Retinal pigment epithelial cell (primary cell): Measurements from ENCODE around the gene C19orf33.
"Not testable (repeated sequence)": the region's sequence is repeated elsewhere in the genome, so short reads cannot be mapped to it uniquely, and the experiment has no call there.

Experiments used
- DNase-seq: peaks from one replicate; pipeline ENCODE4 v3.0.0-alpha.2; 2010; ENCODE audit warnings: low read depth
- H3K4me3 ChIP-seq: 2 replicates; pipeline ENCODE4 v1.5.1; 2011; ENCODE audit warnings: mild to moderate bottlenecking, low read length, control low read depth, moderate library complexity
- CTCF ChIP-seq: conservative IDR thresholded peaks from 2 replicates; pipeline ENCODE4 v1.5.1; 2011; ENCODE audit warnings: low read depth, low read length, control low read depth, inconsistent platforms

The C19orf33 gene

GRCh38 chr19:38337360-38337653 is 33.3 kb downstream of the C19orf33 start:
- no peak for TF ChIP-seq CTCF
- DNase-seq, result no peak
- peak overlapping the region; percentile 90 for H3K4me3 ChIP-seq

- not testable (repeated sequence) for H3K4me3 ChIP-seq, DNase-seq
Observed at GRCh38 chr19:38339011-38339410, 35.0 kb downstream of the C19orf33 start.

- TF ChIP-seq CTCF, result no peak
- no peak for DNase-seq
- no peak overlapping the region for H3K4me3 ChIP-seq
Observed at GRCh38 chr19:38340927-38341326, 36.9 kb downstream of the C19orf33 start.

GRCh38 chr19:38346837-38347236 is 42.8 kb downstream of the C19orf33 start:
- DNase-seq, result no peak
- H3K4me3 ChIP-seq, result no peak overlapping the region
- TF ChIP-seq CTCF, result no peak

GRCh38 chr19:38350883-38351282 is 46.8 kb downstream of the C19orf33 start:
- DNase-seq, result no peak
- no peak overlapping the region for H3K4me3 ChIP-seq
- no peak for TF ChIP-seq CTCF

GRCh38 chr19:38351865-38352395 is 47.9 kb downstream of the C19orf33 start:
- TF ChIP-seq CTCF, result no peak
- DNase-seq, result no peak
- H3K4me3 ChIP-seq, result no peak overlapping the region

GRCh38 chr19:38352611-38353010 is 48.6 kb downstream of the C19orf33 start:
- TF ChIP-seq CTCF, result no peak
- H3K4me3 ChIP-seq, result no peak overlapping the region
- no peak for DNase-seq
